GM18951 (cell line): ENCODE results near the gene PACS2.

Experiments used
- POLR2A ChIP-seq: IDR thresholded peaks from 4 replicates; pipeline ENCODE4 v1.6.1; 2011; ENCODE audit warnings: mild to moderate bottlenecking; ENCODE audit not compliant: insufficient read length, insufficient read depth; ENCODE audit errors: extremely low read depth
- in situ Hi-C: fragments of 300-500 bp; cut with MboI; formaldehyde crosslinking; loops from one replicate; pipeline ENCODE4 v1.12.0; 2022; ENCODE audit warnings: low sequenced_read_pairs, mixed read lengths, inconsistent platforms; ENCODE audit not compliant: unreplicated experiment

The PACS2 gene

DNA sequence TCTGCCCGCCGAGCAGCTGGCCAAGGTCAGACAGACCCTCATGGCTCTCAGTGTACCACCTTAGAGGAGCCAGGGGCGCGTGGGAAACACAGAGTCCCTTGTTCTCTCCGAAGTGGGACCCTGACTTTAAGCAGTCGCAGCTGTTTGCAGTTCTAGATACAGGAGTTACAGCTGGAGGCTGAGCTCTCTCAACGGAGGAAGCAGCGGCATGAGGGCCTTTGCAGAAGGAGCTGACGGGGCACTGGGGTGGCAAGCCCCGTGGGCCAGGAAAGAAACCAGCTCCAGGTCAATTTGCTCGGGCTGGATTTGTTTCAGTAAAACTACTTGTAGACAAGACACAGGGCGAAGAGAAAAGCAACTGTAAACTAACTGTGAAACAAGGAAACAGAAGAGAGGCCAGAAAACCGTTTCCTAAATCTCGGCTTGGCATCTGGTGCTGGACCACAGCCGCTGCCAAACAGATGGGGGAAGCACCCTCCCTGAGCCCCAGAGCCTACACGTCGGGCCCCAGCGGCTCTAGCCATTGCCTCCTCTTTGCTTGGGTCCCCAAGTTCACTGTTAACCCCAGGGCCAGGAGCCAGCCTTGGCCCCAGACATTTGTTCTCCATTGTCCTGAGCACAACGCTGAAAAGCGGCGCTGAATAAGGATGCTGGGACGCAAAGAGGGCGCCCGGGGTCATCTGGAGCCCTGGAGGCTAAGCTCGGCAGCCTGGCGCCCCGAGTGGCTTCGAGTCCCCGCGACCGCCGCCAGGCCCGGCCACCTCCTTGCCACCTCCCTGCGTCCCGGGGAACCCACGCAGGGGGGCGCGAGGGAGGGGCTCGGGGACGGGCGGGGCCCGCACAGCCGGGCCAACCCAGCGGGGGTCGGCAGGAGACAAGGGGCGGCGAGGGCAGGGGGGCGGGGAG lies 914 bp upstream of the PACS2 start:
- in situ Hi-C loops = no loop called here
- no peak for TF ChIP-seq POLR2A

DNA sequence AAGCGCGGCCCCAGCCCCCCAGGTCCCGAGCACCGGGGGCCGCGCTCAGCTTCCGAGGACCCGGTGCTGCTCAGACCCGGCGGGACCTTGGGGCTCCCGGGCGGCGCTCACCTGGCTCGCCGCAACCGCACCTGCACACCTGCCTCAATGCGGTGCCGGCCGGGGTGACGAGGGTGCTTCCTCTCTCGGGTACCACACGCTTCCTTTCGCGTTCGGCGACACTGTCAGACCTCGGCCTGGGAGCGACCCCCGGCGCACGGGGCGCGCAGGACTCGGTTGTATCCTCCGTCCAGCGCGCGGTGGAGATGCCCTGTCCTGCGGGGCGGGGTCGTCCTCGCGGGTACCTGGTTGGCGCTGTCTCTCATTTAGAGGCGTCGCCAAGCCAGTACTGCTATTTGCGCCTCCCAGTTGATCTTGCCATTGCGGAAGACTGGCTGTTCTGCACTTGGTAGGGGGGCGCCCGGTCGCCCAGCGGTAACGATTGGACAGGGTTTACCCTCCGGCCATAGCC lies 718 bp downstream of the PACS2 start:
- TF ChIP-seq POLR2A = no peak
- in situ Hi-C loops = no loop called here

DNA sequence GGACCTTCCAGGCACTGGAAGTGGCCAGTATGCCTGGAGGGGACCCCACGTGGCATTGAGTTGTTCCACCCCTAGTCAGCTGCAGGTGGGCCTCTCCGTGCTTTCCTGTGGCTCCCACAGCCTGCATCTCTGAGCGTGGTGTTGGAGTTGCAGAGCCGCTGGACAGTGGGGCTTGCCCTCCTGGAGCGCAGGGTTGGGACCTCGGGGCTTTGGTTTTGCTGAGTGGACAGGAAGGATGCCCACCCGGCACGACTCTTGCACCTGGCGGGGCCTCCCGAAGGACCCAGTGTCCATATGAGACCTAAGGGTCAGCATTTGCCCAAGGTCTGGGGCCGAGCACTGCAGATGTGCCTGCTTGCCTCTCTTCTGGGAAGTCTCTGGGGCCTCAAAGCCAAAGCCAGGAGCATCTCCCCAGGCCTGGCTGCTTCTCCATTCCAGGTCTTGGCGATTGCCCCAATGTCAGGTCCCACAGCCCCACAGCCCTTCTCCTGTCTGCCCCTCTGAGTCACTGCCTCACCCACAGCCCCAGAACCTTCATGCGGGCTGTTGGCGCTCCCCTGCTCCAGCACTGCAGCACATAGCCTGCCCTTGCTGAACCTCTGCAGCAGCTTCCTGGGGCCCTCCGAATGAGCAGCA lies 1.5 kb downstream of the PACS2 start:
- in situ Hi-C loops = no loop called here

DNA sequence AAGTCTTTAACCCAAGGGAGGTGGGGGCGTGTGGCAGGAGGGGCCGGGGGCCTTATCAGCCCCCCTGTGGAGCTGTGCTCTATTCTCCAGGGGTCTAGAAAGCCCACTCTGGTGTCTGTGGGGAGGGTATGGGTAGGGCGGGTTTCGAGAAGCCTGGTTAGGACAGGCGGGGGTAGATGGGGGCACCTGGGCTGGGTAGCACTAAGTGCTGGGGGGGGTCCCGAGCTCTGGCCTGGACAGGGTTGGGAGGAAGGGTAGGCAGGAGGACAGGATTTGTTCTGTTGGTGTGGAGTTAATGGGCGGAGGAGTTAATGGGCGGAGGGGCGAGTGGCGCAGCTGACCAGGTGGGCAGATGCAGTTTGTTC lies 2.0 kb downstream of the PACS2 start:
- TF ChIP-seq POLR2A = no peak
- in situ Hi-C loops = no loop called here

More for the DNA sequence above, 1.5 kb downstream of the PACS2 start:
- TF ChIP-seq POLR2A = no peak

DNA sequence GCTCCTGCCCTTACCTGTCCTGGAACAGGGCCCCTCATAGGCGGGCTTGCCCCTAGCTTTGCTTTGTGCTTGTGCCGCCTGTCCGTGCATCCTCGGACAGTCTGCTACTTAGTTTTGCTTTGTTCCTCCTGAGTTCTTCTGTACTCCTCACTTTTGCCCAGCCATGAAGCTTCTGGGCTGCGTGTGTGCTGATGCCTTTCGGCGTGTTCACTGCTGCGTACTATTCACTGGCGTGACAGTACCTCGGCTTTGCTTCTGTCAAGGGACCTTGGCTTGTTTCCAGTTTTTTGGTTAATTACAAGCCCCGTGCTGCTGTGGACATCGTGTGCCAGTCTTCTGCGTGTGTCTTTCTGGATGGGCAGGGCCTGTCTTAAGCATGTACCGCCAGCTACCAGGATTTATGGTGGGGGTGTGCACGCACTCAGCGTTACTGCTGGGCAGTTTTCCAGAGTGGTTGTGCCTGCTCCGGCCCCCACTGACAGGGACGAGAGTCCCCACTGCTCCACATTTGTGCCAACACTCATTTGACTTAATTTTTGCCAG lies 2.5 kb downstream of the PACS2 start:
- TF ChIP-seq POLR2A = no peak
- in situ Hi-C loops = no loop called here

DNA sequence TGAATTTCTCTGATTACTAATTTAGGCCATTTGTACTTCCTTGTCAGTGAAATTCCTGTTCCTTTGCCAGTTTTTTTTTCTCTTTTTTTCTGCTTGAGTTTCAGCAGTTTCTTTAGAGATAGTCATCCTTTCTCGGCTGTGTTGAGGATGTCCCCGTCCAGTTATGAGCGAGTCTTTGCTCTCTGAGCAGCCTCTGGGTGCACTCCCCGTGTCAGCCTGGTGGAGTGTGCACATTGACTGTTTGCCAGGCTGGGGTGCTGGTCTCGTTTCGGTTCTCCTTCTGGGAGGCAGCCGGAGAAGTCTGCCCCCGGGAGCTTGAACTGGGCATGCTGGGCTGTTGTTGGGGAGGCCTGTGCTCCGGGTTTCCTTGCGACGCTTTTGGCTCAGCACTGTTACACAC lies 3.0 kb downstream of the PACS2 start:
- in situ Hi-C loops = no loop called here
- no peak for TF ChIP-seq POLR2A

DNA sequence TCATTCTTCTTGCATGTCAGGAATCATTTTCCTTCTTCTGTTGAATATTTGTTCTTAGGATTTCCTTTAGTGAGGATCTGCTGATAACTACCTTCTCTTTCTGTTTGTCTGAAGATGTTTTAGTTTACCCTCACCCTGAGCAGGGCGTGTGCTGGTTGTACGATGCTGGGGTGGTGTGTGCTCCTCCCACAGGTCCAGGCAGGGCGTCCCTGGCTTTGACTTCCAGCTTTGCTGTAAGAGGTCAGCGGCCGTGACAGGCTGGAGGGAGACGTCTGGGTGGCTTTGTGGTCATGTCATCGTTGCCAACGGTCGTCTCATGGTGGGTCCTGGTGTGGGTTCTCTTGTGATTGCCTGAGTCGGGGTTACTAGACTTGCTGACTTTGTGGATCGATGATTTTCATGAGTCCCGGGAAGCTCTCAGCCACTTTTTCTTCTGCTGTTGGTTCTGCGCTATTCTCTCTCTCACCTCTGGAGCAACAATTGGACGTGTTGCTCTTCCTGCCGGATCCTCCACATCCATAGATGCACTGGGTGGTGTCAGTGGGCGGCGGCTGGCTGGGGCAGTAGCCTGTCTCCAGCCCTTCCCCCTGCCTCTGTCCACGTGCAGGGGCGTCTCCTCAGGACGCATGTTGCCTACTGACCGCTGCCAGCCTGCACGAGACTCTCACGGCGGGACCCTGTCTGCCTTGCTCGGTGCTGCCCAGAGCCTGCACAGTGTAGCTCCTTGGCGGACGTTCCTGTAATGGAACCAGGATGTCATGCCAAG lies 8.4 kb downstream of the PACS2 start:
- in situ Hi-C loops = no loop called here
- TF ChIP-seq POLR2A = no peak

DNA sequence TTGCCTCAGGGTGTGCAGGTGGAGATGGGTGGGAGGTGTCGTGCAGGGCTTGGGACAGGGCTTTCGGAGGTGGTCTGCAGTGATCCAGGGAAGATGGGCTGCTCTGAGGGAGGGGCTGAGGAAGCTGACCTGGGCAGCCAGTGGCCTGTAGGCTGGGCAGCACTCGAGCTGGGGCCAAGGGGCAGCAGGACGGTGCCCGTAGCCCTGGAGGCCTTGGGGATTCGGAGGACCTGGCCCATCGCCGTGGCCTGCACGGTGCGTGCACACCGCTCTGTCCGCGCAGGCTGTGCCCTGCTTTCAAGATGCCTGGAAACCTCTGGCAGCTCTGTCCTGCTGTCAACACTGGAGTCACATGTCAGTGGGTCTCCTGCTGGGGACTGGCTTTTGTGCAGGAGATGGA lies 9.1 kb downstream of the PACS2 start:
- no peak for TF ChIP-seq POLR2A
- in situ Hi-C loops = no loop called here

DNA sequence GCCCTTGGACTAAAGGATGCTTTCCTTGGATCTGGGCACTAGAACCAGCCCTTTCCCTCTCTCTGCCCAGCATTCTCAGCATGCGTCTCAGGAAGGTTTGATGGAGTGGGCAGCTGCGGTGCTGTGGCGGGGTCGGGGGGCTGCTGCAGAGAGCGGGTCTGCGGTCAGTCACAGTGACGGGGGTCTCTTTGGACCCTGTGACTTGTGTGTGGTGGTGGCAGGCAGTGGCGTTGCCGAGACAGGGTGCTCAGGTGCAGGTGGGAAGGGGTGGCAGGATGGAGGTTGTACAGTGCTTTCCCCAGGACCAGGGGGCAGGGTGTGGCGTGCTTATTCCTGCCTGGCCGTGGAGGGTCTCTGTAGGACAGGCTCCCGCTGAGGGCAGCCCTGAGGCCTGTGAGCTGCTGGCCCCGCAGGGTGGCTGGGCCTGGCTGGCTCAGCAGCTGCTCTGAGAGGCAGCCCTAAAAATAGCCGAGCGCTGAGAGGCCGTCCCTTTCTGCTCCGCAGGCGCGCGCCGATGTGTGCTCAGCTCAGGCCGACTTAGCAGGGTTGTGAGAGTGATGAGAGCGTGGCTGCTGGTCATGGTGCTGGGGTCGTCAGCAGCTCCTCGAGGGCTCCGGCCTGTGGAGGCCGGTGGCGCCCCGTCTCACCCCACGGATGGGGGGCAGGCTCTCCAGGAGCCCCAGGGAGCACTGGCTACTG lies 9.7 kb downstream of the PACS2 start:
- no peak for TF ChIP-seq POLR2A
- in situ Hi-C loops = no loop called here

DNA sequence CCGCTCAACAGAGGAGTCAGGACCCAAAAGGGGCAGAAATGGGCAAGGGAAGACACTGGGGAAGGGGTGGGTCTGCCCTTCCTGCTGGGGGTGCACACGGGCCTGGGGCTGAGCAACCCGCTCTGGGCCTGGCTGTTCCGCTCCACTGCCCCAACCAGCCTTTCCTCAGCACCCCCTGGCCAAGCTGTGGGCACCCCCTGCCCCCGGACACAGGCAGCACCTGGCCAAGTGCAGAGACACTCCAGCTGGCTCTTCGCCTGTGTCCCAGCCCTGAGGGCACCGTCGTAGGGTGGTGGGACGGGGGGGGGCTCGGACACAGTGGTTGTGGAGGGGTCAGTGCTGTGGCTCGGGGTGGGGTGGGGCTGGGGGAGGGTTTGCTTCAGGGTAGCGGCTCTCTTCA lies 10.3 kb downstream of the PACS2 start:
- in situ Hi-C loops = no loop called here
- TF ChIP-seq POLR2A = no peak

DNA sequence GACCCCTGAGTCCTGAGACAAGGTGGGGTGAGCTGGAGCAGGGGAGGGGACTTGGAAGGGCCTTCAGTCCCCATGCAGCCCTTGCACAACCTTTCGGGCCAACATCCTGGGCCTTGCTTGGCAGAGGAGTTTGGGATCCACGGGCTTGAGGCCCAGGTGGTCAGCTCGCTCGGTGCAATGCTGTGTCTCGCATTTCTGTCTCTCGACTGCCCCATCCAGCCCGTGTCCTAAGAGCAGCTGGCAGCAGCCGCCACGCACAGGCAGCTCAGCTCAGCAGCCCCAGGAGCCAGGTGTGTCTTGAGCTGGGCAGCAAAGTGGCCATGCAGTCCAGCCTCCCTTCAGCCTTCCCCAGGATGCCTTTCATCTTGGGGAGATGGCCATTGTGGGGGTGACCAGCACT lies 10.8 kb downstream of the PACS2 start:
- no peak for TF ChIP-seq POLR2A
- in situ Hi-C loops = no loop called here

DNA sequence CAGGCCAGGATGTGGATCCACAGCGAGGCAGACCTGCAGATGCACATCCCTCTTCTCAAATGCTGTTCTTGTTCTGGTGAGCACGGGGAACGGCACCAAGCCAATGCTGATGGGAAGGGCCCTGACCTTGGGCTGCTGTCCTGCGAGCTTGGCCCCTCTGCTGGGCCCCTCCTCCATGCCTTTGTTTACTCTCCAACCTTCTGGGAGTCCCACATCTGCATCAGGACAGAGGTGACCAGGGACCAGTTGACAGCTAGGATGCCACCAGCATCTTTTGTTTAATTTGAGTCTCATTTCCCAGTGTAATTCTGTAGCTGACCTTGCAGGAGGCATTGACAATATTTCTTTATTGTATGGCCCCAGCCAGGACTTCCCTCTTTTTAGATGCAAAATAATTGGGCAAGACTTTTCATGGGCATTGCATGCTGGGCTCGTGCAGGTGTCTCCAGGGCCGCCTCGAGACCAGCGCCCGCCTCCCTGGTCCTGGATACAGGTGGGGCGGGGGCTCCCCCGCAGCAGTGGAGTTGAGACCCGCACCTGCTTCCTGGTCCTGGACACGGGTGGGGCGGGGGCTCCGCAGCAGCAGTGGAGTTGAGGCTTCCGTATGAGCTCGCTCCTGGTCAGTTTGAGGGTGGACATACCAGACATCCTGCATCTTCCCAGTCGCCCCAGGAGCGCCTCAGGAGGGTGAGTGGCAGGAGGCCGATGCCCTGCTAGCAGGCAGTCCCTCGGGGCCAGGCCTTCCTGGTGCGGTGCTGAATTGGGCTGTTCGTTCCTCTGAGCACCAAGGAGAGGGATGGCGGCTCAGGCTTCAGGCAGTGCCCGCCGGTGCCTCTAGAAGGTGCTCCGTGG lies 11.4 kb downstream of the PACS2 start:
- in situ Hi-C loops = no loop called here
- no peak for TF ChIP-seq POLR2A

DNA sequence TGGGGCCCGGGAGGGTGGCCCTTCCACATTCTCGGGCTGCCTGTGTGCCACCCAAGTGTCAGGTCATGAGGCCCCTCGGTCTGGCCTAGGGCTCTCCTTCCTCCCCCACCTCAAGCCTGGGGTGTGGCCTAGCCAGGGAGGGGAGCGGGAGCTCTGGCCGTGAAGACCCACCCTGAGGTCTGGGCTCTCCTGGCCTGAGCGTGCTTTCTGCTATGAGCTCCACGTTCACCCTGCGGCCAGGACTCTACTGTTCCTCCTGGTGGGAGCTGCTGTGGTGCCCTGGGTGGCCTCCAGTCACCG lies 12.0 kb downstream of the PACS2 start:
- no peak for TF ChIP-seq POLR2A
- in situ Hi-C loops = no loop called here
